ENCODE results near the gene FZD7.

DNA sequence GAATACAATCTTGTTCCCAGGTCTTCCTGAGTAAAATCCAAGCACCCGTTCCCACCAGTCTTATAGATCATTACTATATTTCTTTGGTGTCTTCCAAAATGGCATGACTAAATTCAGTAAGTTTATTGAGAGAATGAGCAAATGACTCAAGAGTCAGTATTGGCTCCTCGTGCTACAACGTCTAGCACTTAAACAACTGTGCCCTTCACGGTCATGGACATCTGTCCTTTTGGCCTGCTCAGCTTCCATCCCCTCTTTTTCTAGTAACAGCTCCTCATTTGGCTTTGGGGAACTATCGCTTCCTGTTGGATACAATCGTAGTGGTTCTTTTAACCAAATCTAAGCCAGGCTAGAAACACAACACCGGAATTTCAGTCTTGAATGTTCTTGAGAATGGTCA is 24.1 kb upstream of the FZD7 start:
- TF ChIP-seq, protein P1, sequence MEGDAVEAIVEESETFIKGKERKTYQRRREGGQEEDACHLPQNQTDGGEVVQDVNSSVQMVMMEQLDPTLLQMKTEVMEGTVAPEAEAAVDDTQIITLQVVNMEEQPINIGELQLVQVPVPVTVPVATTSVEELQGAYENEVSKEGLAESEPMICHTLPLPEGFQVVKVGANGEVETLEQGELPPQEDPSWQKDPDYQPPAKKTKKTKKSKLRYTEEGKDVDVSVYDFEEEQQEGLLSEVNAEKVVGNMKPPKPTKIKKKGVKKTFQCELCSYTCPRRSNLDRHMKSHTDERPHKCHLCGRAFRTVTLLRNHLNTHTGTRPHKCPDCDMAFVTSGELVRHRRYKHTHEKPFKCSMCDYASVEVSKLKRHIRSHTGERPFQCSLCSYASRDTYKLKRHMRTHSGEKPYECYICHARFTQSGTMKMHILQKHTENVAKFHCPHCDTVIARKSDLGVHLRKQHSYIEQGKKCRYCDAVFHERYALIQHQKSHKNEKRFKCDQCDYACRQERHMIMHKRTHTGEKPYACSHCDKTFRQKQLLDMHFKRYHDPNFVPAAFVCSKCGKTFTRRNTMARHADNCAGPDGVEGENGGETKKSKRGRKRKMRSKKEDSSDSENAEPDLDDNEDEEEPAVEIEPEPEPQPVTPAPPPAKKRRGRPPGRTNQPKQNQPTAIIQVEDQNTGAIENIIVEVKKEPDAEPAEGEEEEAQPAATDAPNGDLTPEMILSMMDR (IDR thresholded peaks at IDR 0.05): no peak
- no peak for TF ChIP-seq POLR2A (IDR thresholded peaks at IDR 0.05)
